Epithelial cell of esophagus (primary cell): Measurements from ENCODE around the gene FAM228A.

ENCODE experiments used
- DNase-seq: peaks from one replicate; pipeline ENCODE4 v3.0.0; 2010; ENCODE audit warnings: low read depth
- H3K4me3 ChIP-seq: 2 replicates; pipeline ENCODE4 v1.5.1; 2011; ENCODE audit warnings: mild to moderate bottlenecking, low read length, control low read depth
- TF ChIP-seq, protein P1 (sequence below): IDR thresholded peaks from 2 replicates; pipeline ENCODE4 v1.5.1; 2011; ENCODE audit warnings: low read depth, mild to moderate bottlenecking, low read length, control low read depth, inconsistent platforms; ENCODE audit not compliant: insufficient read depth; ENCODE audit errors: missing control alignments

FAM228A gene

DNA sequence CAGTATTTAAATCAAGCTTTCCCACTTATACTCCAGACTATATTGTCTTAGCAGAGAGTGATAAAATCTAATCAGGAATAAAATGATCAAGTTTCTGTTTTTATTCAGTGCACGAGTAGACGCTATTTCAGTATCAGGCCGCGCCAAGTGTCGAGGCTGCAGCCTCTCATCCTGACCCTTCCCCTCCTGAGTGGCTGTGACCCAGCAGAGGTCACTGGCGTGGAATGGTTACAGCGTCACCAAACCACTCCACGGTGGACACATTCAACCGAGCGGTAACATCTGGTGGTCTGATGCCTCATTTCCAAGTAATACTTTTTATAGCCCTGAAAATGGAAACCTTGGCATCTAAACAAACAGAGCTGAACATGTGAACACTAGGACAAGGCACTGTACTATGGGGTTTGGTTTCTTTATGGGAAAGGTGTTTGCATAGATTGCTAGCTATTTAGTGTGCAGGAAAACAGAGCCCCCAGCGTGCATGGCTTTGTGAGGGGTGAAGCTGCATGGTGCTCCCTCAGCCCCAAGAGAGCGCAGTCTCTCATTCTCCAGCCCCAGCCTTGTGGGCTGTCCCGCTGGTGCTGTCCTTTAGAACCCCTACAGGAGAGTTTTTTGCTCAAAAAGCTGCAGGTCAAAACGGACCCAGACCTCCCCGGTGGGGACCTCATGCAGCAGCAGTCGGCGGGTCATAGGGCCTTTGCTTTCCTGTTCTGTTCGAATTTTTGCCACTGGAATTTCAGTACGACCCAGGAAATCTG lies 28.4 kb downstream of the FAM228A start:
- DNase-seq: no peak
- TF ChIP-seq, protein P1, sequence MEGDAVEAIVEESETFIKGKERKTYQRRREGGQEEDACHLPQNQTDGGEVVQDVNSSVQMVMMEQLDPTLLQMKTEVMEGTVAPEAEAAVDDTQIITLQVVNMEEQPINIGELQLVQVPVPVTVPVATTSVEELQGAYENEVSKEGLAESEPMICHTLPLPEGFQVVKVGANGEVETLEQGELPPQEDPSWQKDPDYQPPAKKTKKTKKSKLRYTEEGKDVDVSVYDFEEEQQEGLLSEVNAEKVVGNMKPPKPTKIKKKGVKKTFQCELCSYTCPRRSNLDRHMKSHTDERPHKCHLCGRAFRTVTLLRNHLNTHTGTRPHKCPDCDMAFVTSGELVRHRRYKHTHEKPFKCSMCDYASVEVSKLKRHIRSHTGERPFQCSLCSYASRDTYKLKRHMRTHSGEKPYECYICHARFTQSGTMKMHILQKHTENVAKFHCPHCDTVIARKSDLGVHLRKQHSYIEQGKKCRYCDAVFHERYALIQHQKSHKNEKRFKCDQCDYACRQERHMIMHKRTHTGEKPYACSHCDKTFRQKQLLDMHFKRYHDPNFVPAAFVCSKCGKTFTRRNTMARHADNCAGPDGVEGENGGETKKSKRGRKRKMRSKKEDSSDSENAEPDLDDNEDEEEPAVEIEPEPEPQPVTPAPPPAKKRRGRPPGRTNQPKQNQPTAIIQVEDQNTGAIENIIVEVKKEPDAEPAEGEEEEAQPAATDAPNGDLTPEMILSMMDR: no peak
- H3K4me3 ChIP-seq: no peak overlapping the region

DNA sequence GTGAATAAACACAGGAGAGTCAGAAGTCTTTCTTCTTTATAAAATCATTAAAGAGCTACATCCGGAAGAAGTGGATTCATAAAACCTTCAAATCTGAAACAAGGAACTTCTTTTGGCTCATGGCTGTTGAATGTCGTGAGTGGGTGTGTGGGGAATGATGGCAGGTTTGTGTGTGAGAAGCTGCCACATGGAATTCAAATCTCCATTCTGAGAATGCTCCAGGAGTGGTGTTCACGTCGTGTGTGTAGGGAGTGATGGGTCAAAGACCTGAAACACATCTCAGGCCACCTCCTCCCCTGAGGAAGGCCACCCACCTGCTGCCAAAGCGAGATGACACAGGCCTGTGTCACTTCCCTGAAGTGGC lies 28.9 kb downstream of the FAM228A start:
- H3K4me3 ChIP-seq: no peak overlapping the region
- TF ChIP-seq, protein P1: no peak
- DNase-seq: no peak

DNA sequence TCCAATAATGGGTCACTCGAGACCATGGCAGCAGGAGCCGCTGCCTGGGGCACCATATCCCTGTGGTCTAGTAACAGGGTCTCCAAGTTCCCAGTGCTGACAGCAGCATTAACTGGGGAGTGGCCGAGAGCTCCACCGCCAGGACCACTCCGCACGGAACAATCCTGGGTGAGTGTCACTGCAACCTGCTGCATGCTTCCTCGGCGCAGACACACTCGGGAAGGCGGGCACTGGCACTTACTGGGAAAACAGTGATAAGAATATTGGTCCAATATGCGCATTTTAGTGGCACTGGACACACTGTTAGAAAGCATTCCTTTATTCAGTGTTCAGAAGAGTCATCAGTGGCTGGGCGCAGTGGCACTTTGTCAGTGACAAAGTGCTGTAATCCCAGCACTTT lies 29.7 kb downstream of the FAM228A start:
- H3K4me3 ChIP-seq: no peak overlapping the region

DNA sequence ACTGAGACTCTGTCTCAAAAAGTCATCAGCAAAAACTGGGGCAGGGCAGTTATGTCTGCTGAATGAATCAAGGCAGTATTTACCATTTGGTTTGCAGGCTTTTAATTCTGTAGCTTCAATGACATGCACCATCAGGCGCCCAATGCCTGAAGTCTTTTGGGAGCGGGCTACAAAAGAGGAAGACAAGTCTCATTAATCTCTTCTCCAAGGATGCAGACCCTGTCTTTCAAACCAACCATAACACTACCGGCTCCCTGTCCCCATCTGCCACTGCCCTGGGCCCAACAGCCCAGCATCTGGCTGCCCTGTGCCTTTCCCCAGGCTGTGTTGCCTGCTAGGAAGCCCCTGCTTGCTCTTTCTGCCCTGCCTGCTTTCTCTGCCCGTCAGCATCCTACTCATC lies 30.3 kb downstream of the FAM228A start:
- TF ChIP-seq, protein P1: no peak
- no peak overlapping the region for H3K4me3 ChIP-seq
- DNase-seq: no peak

More for the DNA sequence above, 29.7 kb downstream of the FAM228A start:
- DNase-seq: no peak
- TF ChIP-seq, protein P1: no peak

DNA sequence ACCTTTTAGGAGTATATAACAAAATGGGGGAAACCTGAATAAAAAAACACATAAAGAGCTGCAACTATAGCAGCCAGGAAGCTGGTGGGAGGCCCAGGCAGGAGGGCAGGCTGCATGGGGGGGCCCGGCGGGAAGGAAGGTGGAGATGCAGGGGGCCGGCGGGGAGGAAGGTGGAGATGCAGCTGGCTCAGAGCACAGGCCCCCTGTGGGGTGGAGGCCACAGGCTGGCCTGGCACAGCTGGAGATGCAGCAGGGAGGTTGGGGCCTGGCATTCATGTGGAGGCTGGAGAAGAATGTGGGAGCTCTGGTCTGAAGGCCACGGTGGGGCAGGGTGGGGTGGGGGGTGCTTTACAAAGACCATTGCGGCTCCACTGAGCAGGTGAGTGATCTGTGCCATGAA lies 31.4 kb downstream of the FAM228A start:
- DNase-seq: no peak
- TF ChIP-seq, protein P1: no peak
- H3K4me3 ChIP-seq: no peak overlapping the region

DNA sequence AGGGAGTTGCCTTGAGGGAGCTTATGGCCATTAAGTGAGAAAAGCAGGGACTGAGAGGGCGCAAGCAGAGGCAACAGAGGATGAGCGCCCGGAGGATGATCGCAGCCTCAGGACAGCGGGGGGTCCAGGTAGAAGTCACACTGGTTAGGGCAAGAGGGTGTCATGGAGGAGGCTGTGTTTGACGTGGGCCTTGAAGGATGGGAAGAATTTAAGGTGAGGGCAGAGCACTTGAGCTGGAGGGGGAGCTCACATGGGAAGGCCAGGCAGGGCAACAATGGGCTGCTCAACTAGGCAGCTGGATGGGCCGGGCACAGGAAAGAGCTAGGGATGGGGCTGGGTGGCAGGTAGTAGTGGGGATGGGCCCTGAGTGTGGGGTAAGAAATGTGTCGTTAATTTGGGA lies 31.9 kb downstream of the FAM228A start:
- no peak overlapping the region for H3K4me3 ChIP-seq
- TF ChIP-seq, protein P1: no peak
- no peak for DNase-seq

DNA sequence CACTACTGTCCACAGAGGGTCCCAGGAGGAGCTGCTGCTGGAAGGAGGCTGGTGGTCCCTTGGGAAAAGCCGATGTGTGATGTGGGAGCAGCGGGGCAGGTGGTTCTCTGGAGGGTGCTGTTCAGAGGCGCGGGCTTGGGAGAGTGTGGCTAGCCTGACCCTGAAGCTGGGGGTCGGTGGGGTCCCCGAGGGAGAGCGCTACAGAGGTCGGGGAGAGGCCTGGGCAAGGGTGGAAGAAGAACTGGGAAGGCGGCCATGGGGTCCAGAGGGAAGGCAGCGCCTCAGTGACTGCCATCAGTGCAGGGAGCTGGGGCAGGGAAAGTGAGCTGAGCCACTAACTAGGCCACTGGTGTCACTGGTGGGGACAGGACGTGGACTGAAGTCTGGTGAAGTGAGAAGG lies 32.5 kb downstream of the FAM228A start:
- DNase-seq: no peak
- TF ChIP-seq, protein P1: no peak
- no peak overlapping the region for H3K4me3 ChIP-seq
